ENCODE data around the gene GFOD1.
"Not testable (repeated sequence)": the region's sequence is repeated elsewhere in the genome, so short reads cannot be mapped to it uniquely, and the experiment has no call there.

Gene GFOD1

GRCh38 chr6:13510433-13510832 lies 23.0 kb upstream of the GFOD1 start:
- H3K27me3 ChIP-seq (ENCODE audit: low read depth, low read length); H3K9me3 ChIP-seq (ENCODE audit: control insufficient read depth in 1 of 2, low read length in 2 of 2); H3K4me3 ChIP-seq (ENCODE audit: low read depth in 1 of 2, low read length in 2 of 2); H3K36me3 ChIP-seq (ENCODE audit: control insufficient read depth in 1 of 2, insufficient read depth in 2 of 2, low read length in 2 of 2); H3K4me1 ChIP-seq (ENCODE audit: control insufficient read depth in 1 of 2, insufficient read depth in 2 of 2, low read length in 2 of 2); H3K27ac ChIP-seq (ENCODE audit: low read length): not testable (repeated sequence)

- Histone ChIP-seq H3K36me3 (ENCODE audit: control insufficient read depth in 1 of 2, insufficient read depth in 2 of 2, low read length in 2 of 2) (no peaks in the 10 kb centered on the region), H3K9me3 (ENCODE audit: control insufficient read depth in 1 of 2, low read length in 2 of 2) (no peaks in the 10 kb centered on the region), H3K27me3 (ENCODE audit: low read depth, low read length) (no peaks in the 10 kb centered on the region), H3K4me1 (ENCODE audit: control insufficient read depth in 1 of 2, insufficient read depth in 2 of 2, low read length in 2 of 2) (no peaks in the 10 kb centered on the region), H3K4me3 (ENCODE audit: low read depth in 1 of 2, low read length in 2 of 2) (no peak overlapping the region), H3K27ac (ENCODE audit: low read length) (no peak overlapping the region)
Observed at GRCh38 chr6:13508711-13509705, 21.6 kb upstream of the GFOD1 start.

DNA sequence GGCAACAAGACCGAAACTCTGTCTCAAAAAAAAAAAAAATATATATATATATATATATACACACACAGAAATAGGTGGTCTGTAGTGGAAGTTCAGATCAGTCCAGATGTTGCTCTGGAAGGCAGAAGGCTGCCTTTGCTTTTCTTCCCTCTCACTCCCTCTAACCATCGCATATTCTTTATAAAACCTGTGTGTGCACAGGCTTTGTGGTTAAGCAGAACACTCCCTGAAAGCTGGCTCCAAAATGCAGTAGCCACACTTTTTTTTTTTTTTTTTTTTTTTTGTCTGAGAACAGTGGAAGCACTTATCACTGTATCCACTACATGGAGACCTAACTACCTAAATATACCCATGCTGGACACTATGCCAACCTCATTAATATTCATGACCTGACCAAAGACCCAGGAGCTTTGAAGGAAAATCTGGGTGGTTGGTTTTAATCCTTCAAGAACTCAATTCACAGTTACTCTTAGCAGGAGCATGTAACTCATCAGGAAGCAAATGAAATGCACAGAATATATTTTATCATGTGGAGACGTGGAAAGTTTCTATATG lies 20.0 kb upstream of the GFOD1 start:
- H3K9me3 ChIP-seq (ENCODE audit: control insufficient read depth in 1 of 2, low read length in 2 of 2): no peaks in the 10 kb centered on the region
- no peak overlapping the region for H3K4me3 ChIP-seq (ENCODE audit: low read depth in 1 of 2, low read length in 2 of 2)
- H3K27me3 ChIP-seq (ENCODE audit: low read depth, low read length): no peaks in the 10 kb centered on the region
- H3K27ac ChIP-seq (ENCODE audit: low read length): no peak overlapping the region
- no peaks in the 10 kb centered on the region for H3K4me1 ChIP-seq (ENCODE audit: control insufficient read depth in 1 of 2, insufficient read depth in 2 of 2, low read length in 2 of 2)
- H3K36me3 ChIP-seq (ENCODE audit: control insufficient read depth in 1 of 2, insufficient read depth in 2 of 2, low read length in 2 of 2): no peaks in the 10 kb centered on the region

- no peaks in the 10 kb centered on the region for H3K4me1 ChIP-seq (ENCODE audit: control insufficient read depth in 1 of 2, insufficient read depth in 2 of 2, low read length in 2 of 2)
- no peak overlapping the region for H3K27ac ChIP-seq (ENCODE audit: low read length)
- H3K9me3 ChIP-seq (ENCODE audit: control insufficient read depth in 1 of 2, low read length in 2 of 2): no peaks in the 10 kb centered on the region
- no peak overlapping the region for H3K4me3 ChIP-seq (ENCODE audit: low read depth in 1 of 2, low read length in 2 of 2)
- no peaks in the 10 kb centered on the region for H3K27me3 ChIP-seq (ENCODE audit: low read depth, low read length)
- H3K36me3 ChIP-seq (ENCODE audit: control insufficient read depth in 1 of 2, insufficient read depth in 2 of 2, low read length in 2 of 2): no peaks in the 10 kb centered on the region
Observed at GRCh38 chr6:13505345-13505734, 17.9 kb upstream of the GFOD1 start.

DNA sequence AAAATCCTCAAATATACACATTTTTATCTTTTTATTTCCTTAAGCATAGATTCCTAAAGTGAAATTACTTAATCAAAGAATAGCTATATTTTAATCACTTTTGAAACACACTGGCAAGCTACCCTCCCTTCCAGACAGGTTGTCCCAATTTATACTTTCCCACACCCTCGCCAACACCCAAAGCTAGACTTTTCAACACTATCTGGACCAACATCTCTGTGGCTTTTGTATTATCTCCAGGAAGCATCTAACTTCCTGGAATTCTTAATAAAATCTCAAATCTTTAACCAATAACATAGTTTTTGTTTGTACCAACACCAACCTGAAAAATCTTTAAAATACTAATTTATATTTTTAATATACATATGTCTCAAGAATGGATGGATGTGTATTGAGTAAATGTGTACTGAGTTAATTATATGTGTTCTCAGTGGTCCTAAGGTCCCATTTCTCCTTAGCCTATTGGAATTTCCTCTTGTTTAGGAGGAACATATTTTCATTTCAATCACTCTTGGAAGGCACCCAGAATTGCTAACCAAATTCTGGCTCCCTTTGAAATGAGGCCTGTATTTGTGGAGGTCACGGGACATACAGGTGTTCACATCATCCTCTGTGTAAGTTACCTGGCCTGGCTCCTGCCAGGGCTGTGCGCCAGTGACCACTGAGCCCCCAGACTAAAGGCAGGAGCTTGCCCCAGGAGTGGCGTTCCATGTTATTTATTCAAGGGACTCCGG lies 17.4 kb upstream of the GFOD1 start:
- no peaks in the 10 kb centered on the region for H3K36me3 ChIP-seq (ENCODE audit: control insufficient read depth in 1 of 2, insufficient read depth in 2 of 2, low read length in 2 of 2)
- no peak overlapping the region for H3K27ac ChIP-seq (ENCODE audit: low read length)

DNA sequence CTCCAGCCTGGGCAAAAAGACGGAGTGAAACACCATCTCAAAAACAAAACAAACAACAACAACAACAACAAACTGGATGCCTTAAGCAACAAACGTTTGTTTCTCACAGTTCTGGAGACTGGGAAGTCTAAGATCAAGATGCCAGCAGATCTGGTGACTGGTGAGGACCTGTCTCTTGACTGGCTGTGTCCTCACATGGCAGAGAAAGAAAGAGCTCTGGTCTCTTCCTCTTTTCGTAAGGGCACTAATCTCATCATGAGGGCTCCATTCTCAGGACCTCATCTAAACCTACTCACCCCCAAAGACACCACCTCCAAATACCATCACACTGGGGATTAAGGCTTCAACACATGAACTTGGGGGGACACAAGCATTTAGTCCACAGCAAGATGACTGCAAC lies 13.5 kb upstream of the GFOD1 start:
- H3K4me3 ChIP-seq (ENCODE audit: low read depth in 1 of 2, low read length in 2 of 2): no peak overlapping the region
- H3K27ac ChIP-seq (ENCODE audit: low read length): no peak overlapping the region
- H3K9me3 ChIP-seq (ENCODE audit: control insufficient read depth in 1 of 2, low read length in 2 of 2): no peaks in the 10 kb centered on the region
- no peaks in the 10 kb centered on the region for H3K36me3 ChIP-seq (ENCODE audit: control insufficient read depth in 1 of 2, insufficient read depth in 2 of 2, low read length in 2 of 2)
- no peaks in the 10 kb centered on the region for H3K27me3 ChIP-seq (ENCODE audit: low read depth, low read length)
- H3K4me1 ChIP-seq (ENCODE audit: control insufficient read depth in 1 of 2, insufficient read depth in 2 of 2, low read length in 2 of 2): no peaks in the 10 kb centered on the region

More for the DNA sequence above, 17.4 kb upstream of the GFOD1 start:
- no peaks in the 10 kb centered on the region for H3K9me3 ChIP-seq (ENCODE audit: control insufficient read depth in 1 of 2, low read length in 2 of 2)
- no peaks in the 10 kb centered on the region for H3K4me1 ChIP-seq (ENCODE audit: control insufficient read depth in 1 of 2, insufficient read depth in 2 of 2, low read length in 2 of 2)
- H3K27me3 ChIP-seq (ENCODE audit: low read depth, low read length): no peaks in the 10 kb centered on the region
- no peak overlapping the region for H3K4me3 ChIP-seq (ENCODE audit: low read depth in 1 of 2, low read length in 2 of 2)

- Histone ChIP-seq H3K9me3 (ENCODE audit: control insufficient read depth in 1 of 2, low read length in 2 of 2) (no peaks in the 10 kb centered on the region), H3K4me3 (ENCODE audit: low read depth in 1 of 2, low read length in 2 of 2) (no peak overlapping the region), H3K4me1 (ENCODE audit: control insufficient read depth in 1 of 2, insufficient read depth in 2 of 2, low read length in 2 of 2) (no peaks in the 10 kb centered on the region), H3K36me3 (ENCODE audit: control insufficient read depth in 1 of 2, insufficient read depth in 2 of 2, low read length in 2 of 2) (no peaks in the 10 kb centered on the region), H3K27me3 (ENCODE audit: low read depth, low read length) (no peaks in the 10 kb centered on the region), H3K27ac (ENCODE audit: low read length) (no peak overlapping the region)
Observed at GRCh38 chr6:13500264-13500663, 12.9 kb upstream of the GFOD1 start.

- Histone ChIP-seq H3K27me3 (ENCODE audit: low read depth, low read length) (no peaks in the 10 kb centered on the region), H3K4me3 (ENCODE audit: low read depth in 1 of 2, low read length in 2 of 2) (no peak overlapping the region), H3K4me1 (ENCODE audit: control insufficient read depth in 1 of 2, insufficient read depth in 2 of 2, low read length in 2 of 2) (no peaks in the 10 kb centered on the region), H3K9me3 (ENCODE audit: control insufficient read depth in 1 of 2, low read length in 2 of 2) (no peaks in the 10 kb centered on the region), H3K27ac (ENCODE audit: low read length) (no peak overlapping the region), H3K36me3 (ENCODE audit: control insufficient read depth in 1 of 2, insufficient read depth in 2 of 2, low read length in 2 of 2) (no peaks in the 10 kb centered on the region)
Observed at GRCh38 chr6:13496513-13497190, 9.3 kb upstream of the GFOD1 start.

GRCh38 chr6:13495818-13496217 lies 8.4 kb upstream of the GFOD1 start:
- Histone ChIP-seq H3K27ac (ENCODE audit: low read length) (no peak overlapping the region), H3K36me3 (ENCODE audit: control insufficient read depth in 1 of 2, insufficient read depth in 2 of 2, low read length in 2 of 2) (no peaks in the 10 kb centered on the region), H3K4me3 (ENCODE audit: low read depth in 1 of 2, low read length in 2 of 2) (no peak overlapping the region), H3K9me3 (ENCODE audit: control insufficient read depth in 1 of 2, low read length in 2 of 2) (no peaks in the 10 kb centered on the region), H3K4me1 (ENCODE audit: control insufficient read depth in 1 of 2, insufficient read depth in 2 of 2, low read length in 2 of 2) (no peaks in the 10 kb centered on the region), H3K27me3 (ENCODE audit: low read depth, low read length) (no peaks in the 10 kb centered on the region)

DNA sequence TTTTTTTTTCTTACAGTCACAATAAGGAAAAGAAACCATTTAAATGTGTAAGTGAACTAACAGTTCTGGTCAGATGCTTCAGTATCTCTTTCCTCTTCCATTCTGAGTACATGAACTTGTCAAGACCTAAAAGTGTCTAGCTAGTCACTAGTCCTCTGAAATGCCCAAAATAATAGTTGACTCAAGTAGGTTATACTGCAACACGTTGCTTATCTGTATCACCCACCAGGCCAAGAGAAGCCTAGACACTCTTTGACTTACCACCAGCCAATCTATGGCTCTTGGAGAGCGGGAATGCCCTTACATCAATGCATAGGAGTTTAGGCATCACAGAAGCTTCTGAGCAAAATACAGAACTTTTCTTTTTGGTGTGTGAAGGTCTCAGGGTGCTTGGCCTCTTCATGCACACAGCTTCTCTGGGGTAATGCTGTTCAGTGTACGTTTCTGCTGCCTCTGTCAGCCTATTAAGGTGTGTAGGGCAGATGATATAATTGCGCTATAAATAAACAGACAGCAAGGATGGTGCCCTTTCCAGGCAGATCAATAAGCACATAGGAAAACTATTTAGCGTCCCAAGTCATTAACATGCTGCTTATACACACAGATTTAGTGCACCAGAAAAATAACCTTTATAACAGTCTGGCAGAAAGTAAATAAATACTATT lies 7.8 kb upstream of the GFOD1 start:
- no peaks in the 10 kb centered on the region for H3K27me3 ChIP-seq (ENCODE audit: low read depth, low read length)
- no peak overlapping the region for H3K4me3 ChIP-seq (ENCODE audit: low read depth in 1 of 2, low read length in 2 of 2)
- H3K9me3 ChIP-seq (ENCODE audit: control insufficient read depth in 1 of 2, low read length in 2 of 2): no peaks in the 10 kb centered on the region
- no peaks in the 10 kb centered on the region for H3K4me1 ChIP-seq (ENCODE audit: control insufficient read depth in 1 of 2, insufficient read depth in 2 of 2, low read length in 2 of 2)
- no peak overlapping the region for H3K27ac ChIP-seq (ENCODE audit: low read length)
- H3K36me3 ChIP-seq (ENCODE audit: control insufficient read depth in 1 of 2, insufficient read depth in 2 of 2, low read length in 2 of 2): no peaks in the 10 kb centered on the region

All from muscle layer of duodenum (tissue), 2 donors.